GM12891 (cell line): ENCODE results near the gene PTX4.

Experiments used
- POLR2A ChIP-seq: IDR thresholded peaks from 2 replicates; pipeline ENCODE4 v1.6.1; 2011; ENCODE audit warnings: low read depth, low read length, control low read depth
- POLR2AphosphoS5 ChIP-seq: IDR thresholded peaks from 2 replicates; pipeline ENCODE4 v1.6.1; 2011; ENCODE audit warnings: low read depth, low read length, control low read depth
- POU2F2 ChIP-seq: IDR thresholded peaks from 2 replicates; pipeline ENCODE4 v1.6.1; 2011; ENCODE audit warnings: low read depth, mild to moderate bottlenecking, control low read depth, low read length, moderate library complexity
- SPI1 ChIP-seq: IDR thresholded peaks from 2 replicates; pipeline ENCODE4 v1.6.1; 2011; ENCODE audit warnings: low read depth, low read length, control low read depth
- TAF1 ChIP-seq: IDR thresholded peaks from 2 replicates; pipeline ENCODE4 v1.6.1; 2011; ENCODE audit warnings: low read depth, low read length, control low read depth

- no peak for TF ChIP-seq TAF1
- no peak for TF ChIP-seq POLR2A
- TF ChIP-seq POLR2AphosphoS5 = no peak
- TF ChIP-seq SPI1 = no peak
- no peak for TF ChIP-seq POU2F2
Observed at GRCh38 chr16:1439058-1439698, 49.6 kb downstream of the PTX4 start.
